Activated T-helper 1 cell treated with anti-CD3 and anti-CD28 coated beads, Interleukin-12 subunit alpha, Interleukin-12 subunit beta, Interleukin-2, Interleukin-4 antibody, amounts not matched to agents 30 ng/mL and 10 ng/mL and 1 ng/mL, durations not matched to agents 14 hours and 24 hours and 36 hours (primary cell): ENCODE results near the gene CHRNA1. TPM values are rescaled to one million over a fixed set of nuclear protein-coding genes. Genes with fewer than 3 reads are reported as not detected.
A peak's percentile ranks its signal among the peaks of the same experiment; 100 is the strongest.

Experiments used
- DNase-seq: peaks from one replicate; pipeline ENCODE4 v3.0.0; 2021; ENCODE audit warnings: low spot score
- H3K27ac Mint-ChIP-seq: one replicate; pipeline ENCODE4 v1.8.0; 2021; ENCODE audit warnings: mild to moderate bottlenecking, mixed read lengths
- H3K27me3 Mint-ChIP-seq: one replicate; pipeline ENCODE4 v1.8.0; 2022; ENCODE audit warnings: mild to moderate bottlenecking, moderate library complexity, mixed read lengths; ENCODE audit not compliant: insufficient read depth
- H3K36me3 Mint-ChIP-seq: one replicate; pipeline ENCODE4 v1.8.0; 2021; ENCODE audit warnings: low read depth, mixed read lengths
- H3K4me1 Mint-ChIP-seq: one replicate; pipeline ENCODE4 v1.8.0; 2021; ENCODE audit warnings: low read depth, mixed read lengths
- H3K4me3 Mint-ChIP-seq: one replicate; pipeline ENCODE4 v1.8.0; 2021; ENCODE audit warnings: mild to moderate bottlenecking, moderate library complexity, mixed read lengths
- H3K9me3 Mint-ChIP-seq: one replicate; pipeline ENCODE4 v1.8.0; 2021; ENCODE audit warnings: mixed read lengths
- intact Hi-C: fragments of 100-400 bp; cut with micrococcal nuclease; formaldehyde crosslinking; loops from one replicate; pipeline ENCODE4 v1.15.1; 2024
- total RNA-seq: library from RNA; stranded (reverse); gene quantifications from 2 replicates; pipeline ENCODE4 v1.2.3, GENCODE V29; 2022

CHRNA1 gene
- total RNA-seq, 1 donor from 2014 or later, result not detected

DNA sequence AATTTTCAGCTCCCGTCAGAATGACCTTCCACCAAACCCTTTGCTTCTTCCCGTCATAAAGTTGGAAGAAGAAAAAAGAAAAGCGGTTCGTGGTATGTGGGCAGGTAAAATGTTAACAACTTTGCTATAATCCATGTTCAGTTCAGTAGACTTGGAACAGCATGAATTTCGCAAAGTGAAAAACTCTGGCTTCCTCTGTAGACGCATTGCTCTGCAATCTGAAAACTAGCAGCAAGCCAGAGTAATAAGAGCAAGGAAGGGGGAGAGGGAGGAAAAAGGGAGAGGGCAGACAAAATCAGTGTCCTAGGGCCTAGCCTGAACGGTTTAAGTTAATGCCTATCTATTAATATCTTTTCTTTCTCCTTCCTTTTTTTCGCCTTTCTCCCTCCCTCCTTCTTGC lies 26.7 kb upstream of the CHRNA1 start:
- Mint-ChIP-seq H3K4me1 (peaks cover 44% of the 10 kb centered on the region), H3K27me3 (peaks cover 1% of the 10 kb centered on the region), H3K36me3 (no peaks in the 10 kb centered on the region), H3K27ac (no peak overlapping the region), H3K9me3 (no peaks in the 10 kb centered on the region), H3K4me3 (no peak overlapping the region)
- intact Hi-C loops, result no loop called here
- DNase-seq, result no peak

GRCh38 chr2:174789001-174789400 lies 24.7 kb upstream of the CHRNA1 start:
- no peak for DNase-seq
- H3K27me3 Mint-ChIP-seq, result peaks cover 1% of the 10 kb centered on the region
- H3K4me3 Mint-ChIP-seq, result no peak overlapping the region
- H3K4me1 Mint-ChIP-seq, result peaks cover 28% of the 10 kb centered on the region
- intact Hi-C loops, result no loop called here
- no peaks in the 10 kb centered on the region for H3K36me3 Mint-ChIP-seq
- no peak overlapping the region for H3K27ac Mint-ChIP-seq
- no peaks in the 10 kb centered on the region for H3K9me3 Mint-ChIP-seq

- H3K36me3 Mint-ChIP-seq, result no peaks in the 10 kb centered on the region
- H3K4me1 Mint-ChIP-seq, result peaks cover 28% of the 10 kb centered on the region
- intact Hi-C loops, result loop anchor here (1.0 kb wide), 1 partner anchor 10 kb away; no protein-coding TSS in a partner anchor
- DNase-seq, result no peak
- peaks cover 1% of the 10 kb centered on the region for H3K27me3 Mint-ChIP-seq
- H3K27ac Mint-ChIP-seq, result peak overlapping the region; percentile 82
- H3K9me3 Mint-ChIP-seq, result no peaks in the 10 kb centered on the region
- no peak overlapping the region for H3K4me3 Mint-ChIP-seq
Observed at GRCh38 chr2:174788291-174788929, 24.1 kb upstream of the CHRNA1 start.

DNA sequence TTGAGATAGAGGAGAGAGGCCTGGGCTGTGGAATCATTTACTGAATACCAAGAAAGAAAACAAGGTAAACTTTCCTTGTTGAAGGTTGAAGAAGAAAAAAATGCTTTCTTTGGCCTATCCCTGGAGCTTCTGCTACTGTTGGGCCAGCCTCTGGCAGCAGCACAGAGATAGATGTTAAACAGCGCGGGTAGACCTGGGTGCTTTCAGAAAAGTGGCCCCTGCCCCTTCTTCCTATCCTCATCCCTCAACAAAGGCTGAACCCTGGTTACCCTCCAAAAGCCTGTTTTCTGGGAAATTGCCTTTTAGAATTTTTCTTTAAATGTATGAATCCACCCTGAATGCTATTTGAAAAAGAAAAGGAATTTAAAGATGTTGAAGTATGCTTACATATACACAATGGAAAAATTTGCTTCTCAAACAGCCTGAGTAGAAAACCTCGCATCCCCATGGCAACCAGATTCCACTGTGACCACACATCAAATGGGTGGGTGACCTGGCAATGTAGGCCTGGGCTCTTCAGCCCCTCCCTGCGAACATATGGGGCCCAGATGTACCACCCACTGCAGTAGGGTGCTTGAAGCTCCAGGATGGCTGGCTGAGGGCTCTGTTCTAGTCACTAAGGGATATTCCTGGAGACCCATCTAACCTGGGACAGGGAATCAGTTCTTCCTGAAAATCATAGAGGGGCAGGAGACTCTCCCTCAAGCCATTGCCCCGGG lies 23.4 kb upstream of the CHRNA1 start:
- Mint-ChIP-seq H3K27ac (peak overlapping the region; percentile 82), H3K27me3 (peaks cover 1% of the 10 kb centered on the region), H3K4me1 (peaks cover 27% of the 10 kb centered on the region), H3K36me3 (no peaks in the 10 kb centered on the region), H3K9me3 (no peaks in the 10 kb centered on the region), H3K4me3 (no peak overlapping the region)
- intact Hi-C loops, result loop anchor here (1.0 kb wide), 1 partner anchor 9 kb away; no protein-coding TSS in a partner anchor
- no peak for DNase-seq

DNA sequence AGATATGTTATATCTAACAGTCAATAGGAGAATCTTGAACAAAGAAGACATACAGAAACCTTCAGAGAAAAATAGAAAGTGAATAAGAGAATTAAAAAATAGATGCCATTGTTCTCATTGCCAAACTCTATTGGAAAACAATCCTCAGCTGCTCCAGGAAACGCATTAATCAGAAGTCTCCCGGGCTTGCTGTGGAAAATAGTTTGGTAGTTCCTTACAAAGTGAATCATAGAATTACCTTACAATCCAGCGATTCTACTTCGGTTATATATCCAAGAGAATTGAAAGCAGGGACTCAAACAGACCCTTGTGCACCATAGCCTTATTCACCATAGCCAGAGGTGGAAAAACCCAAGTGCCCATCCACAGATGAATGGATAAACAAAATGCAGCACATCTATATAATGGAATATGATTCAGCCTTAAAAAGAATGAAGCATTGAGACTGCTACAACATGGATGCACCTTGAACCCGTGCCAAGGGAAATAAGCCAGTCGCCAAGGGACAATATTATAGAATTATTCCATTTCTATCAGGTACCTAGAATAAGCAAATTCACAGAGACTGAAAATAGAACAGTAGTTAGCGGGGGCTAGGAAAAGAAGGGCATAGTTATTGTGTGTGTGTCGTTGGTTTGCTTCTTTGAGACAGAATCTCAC lies 21.9 kb upstream of the CHRNA1 start:
- Mint-ChIP-seq H3K27ac (no peak overlapping the region), H3K4me1 (peaks cover 21% of the 10 kb centered on the region), H3K4me3 (no peak overlapping the region), H3K36me3 (no peaks in the 10 kb centered on the region), H3K27me3 (peaks cover 1% of the 10 kb centered on the region), H3K9me3 (no peaks in the 10 kb centered on the region)
- no peak for DNase-seq
- intact Hi-C loops, result no loop called here

DNA sequence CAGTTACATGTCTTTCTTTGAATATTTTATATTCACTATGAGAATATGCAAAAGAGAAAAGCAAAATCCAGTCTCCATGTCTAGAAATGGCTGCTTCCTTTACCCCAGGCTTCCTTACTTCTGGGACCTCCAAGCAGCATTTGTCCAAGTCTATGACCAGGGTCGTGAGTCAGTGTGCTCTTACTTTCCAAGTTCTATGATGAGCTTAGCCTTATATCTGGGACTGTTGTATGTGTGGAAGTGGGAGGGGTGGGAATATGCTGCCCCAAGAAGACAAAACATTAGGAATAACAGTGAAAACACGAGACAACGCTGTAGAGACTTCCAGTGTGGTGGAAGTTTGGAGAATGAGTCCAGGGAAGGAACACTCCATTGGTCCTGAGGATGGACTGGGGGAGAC lies 21.2 kb upstream of the CHRNA1 start:
- H3K27ac Mint-ChIP-seq, result no peak overlapping the region
- intact Hi-C loops, result no loop called here
- H3K27me3 Mint-ChIP-seq, result peaks cover 1% of the 10 kb centered on the region
- no peak overlapping the region for H3K4me3 Mint-ChIP-seq
- H3K9me3 Mint-ChIP-seq, result no peaks in the 10 kb centered on the region
- no peak for DNase-seq
- no peaks in the 10 kb centered on the region for H3K36me3 Mint-ChIP-seq
- peaks cover 26% of the 10 kb centered on the region for H3K4me1 Mint-ChIP-seq

DNA sequence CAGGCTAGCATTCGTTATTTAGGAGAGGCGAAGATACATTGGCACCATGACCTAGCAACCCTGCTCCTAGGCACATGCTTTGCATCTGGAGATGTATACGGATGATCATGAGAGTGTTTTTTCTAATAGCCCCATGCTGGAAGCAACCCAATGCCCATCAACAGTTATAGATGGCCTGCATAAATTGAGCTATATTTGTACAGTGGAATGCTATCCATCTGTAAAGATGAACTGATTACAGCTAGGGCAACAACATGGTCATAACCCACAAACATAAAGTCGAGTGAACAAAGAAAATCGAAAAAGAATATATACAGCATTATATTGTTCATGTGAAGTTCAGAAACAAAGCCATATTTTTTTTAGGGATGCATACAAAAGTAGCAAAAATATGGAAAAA lies 20.6 kb upstream of the CHRNA1 start:
- Mint-ChIP-seq H3K4me1 (peaks cover 32% of the 10 kb centered on the region), H3K4me3 (no peak overlapping the region), H3K9me3 (no peaks in the 10 kb centered on the region), H3K27me3 (peaks cover 1% of the 10 kb centered on the region), H3K27ac (no peak overlapping the region), H3K36me3 (no peaks in the 10 kb centered on the region)
- intact Hi-C loops, result no loop called here
- DNase-seq, result no peak

DNA sequence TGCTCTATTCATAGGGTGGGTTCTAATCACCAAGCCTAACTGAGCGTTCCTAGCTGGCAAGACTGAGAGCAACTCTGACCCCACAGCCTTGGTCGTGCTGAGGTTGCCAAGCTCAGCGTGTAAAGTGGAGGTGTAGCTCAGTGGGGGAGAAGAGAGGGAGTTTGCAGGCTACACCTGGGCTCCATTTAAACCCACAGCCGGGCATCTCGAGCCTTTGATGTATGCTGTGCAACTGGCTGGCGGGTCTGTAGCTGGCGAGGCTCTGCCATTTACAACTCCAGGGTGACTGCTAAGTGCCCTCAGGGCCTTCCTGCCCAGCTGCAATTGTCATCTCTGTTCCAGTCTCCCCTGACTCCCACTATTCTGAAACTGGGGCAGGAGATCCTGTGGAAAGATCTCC lies 20.0 kb upstream of the CHRNA1 start:
- Mint-ChIP-seq H3K9me3 (no peaks in the 10 kb centered on the region), H3K4me1 (peaks cover 35% of the 10 kb centered on the region), H3K4me3 (no peak overlapping the region), H3K27me3 (no peaks in the 10 kb centered on the region), H3K27ac (no peak overlapping the region), H3K36me3 (no peaks in the 10 kb centered on the region)
- intact Hi-C loops, result no loop called here
- DNase-seq, result no peak

GRCh38 chr2:174781996-174782395 lies 17.7 kb upstream of the CHRNA1 start:
- intact Hi-C loops, result no loop called here
- no peak overlapping the region for H3K27ac Mint-ChIP-seq
- H3K27me3 Mint-ChIP-seq, result peaks cover 2% of the 10 kb centered on the region
- H3K4me1 Mint-ChIP-seq, result peaks cover 37% of the 10 kb centered on the region
- H3K9me3 Mint-ChIP-seq, result no peaks in the 10 kb centered on the region
- H3K4me3 Mint-ChIP-seq, result no peak overlapping the region
- no peak for DNase-seq
- peaks cover 2% of the 10 kb centered on the region for H3K36me3 Mint-ChIP-seq

- peaks cover 2% of the 10 kb centered on the region for H3K36me3 Mint-ChIP-seq
- H3K27ac Mint-ChIP-seq, result peak overlapping the region; percentile 15
- peaks cover 41% of the 10 kb centered on the region for H3K4me1 Mint-ChIP-seq
- no peaks in the 10 kb centered on the region for H3K9me3 Mint-ChIP-seq
- DNase-seq, result no peak
- intact Hi-C loops, result no loop called here
- peaks cover 2% of the 10 kb centered on the region for H3K27me3 Mint-ChIP-seq
- H3K4me3 Mint-ChIP-seq, result no peak overlapping the region
Observed at GRCh38 chr2:174781298-174781697, 17.0 kb upstream of the CHRNA1 start.

DNA sequence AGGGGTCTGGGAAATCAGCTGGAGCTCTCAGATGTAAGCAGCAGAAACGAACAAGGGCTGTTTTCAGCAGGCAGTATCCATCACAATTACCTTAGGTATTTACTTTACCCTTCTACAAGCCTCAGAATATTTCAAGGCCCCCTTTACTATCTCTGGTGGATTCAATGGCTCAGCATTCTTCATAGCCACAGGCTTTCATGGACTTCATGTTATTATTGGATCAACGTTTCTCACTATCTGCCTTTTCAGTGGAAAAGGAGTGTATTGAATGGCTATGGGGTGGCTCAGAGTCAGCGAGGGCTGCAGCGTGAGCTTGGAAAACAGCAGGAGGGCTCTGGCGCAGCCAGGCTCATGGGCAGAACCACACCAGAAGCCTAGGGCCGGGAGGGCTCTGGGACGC lies 16.6 kb upstream of the CHRNA1 start:
- Mint-ChIP-seq H3K36me3 (peaks cover 2% of the 10 kb centered on the region), H3K27me3 (peaks cover 2% of the 10 kb centered on the region), H3K4me1 (peaks cover 45% of the 10 kb centered on the region), H3K4me3 (no peak overlapping the region), H3K27ac (peak overlapping the region; percentile 59), H3K9me3 (no peaks in the 10 kb centered on the region)
- intact Hi-C loops, result no loop called here
- no peak for DNase-seq

- intact Hi-C loops, result no loop called here
- Mint-ChIP-seq H3K27me3 (peaks cover 2% of the 10 kb centered on the region), H3K9me3 (no peaks in the 10 kb centered on the region), H3K4me1 (peaks cover 50% of the 10 kb centered on the region), H3K27ac (peak overlapping the region; percentile 59), H3K36me3 (peaks cover 2% of the 10 kb centered on the region), H3K4me3 (no peak overlapping the region)
- DNase-seq, result no peak
Observed at GRCh38 chr2:174780191-174780840, 16.0 kb upstream of the CHRNA1 start.
